T-cell (primary cell): ENCODE data around the gene RAD51C. TPM values are rescaled to one million over a fixed set of nuclear protein-coding genes. Genes with fewer than 3 reads are reported as not detected.

Experiments
- ATAC-seq, 4 experiments: fragments of 200-7000 bp in 3 of 4; fragments of 150-1000 bp in 1 of 4; cut with Tn5 transposase; replicated peaks in 1 of 4; 1 replicate in 3 of 4; 2 replicates in 1 of 4; pipeline ENCODE4 v1.10.0; 2021; ENCODE audit warnings: moderate library complexity in 3 of 4, mild to moderate bottlenecking in 2 of 4, moderate number of reproducible peaks in 1 of 4
- CTCF ChIA-PET, 2 donors: fragments of 300-600 bp; sonication (Branson Sonifier 250); formaldehyde crosslinking; loops; one replicate each; lab custom pipeline; 2022; ENCODE audit warnings: antibody characterized with exemption in 2 of 2; lab: Charles Lee
- POLR2A ChIA-PET, 2 donors: fragments of 300-600 bp; sonication (Branson Sonifier 250); formaldehyde crosslinking; loops; one replicate each; lab custom pipeline; 2022; ENCODE audit warnings: antibody characterized with exemption in 2 of 2; lab: Charles Lee
- DNase-seq, 35 experiments: peaks; one replicate each; pipeline versions ENCODE4 v3.0.0 to v3.0.0-alpha.2; 2013 to 2023
- H3K27ac ChIP-seq: one replicate; pipeline ENCODE4 v1.5.1; 2013; ENCODE audit warnings: low read length
- H3K27me3 ChIP-seq, 2 experiments: replicated peaks in 1 of 2; 1 replicate in 1 of 2; 2 replicates in 1 of 2; pipeline versions ENCODE4 v1.6.1 to v1.7.0; 2013; ENCODE audit warnings: low read length in 1 of 2, mixed read lengths in 1 of 2; ENCODE audit not compliant: control insufficient read depth in 2 of 2, insufficient read depth in 2 of 2; ENCODE audit errors: extremely low read depth in 1 of 2
- H3K36me3 ChIP-seq, 2 donors: 1 replicate in 1 of 2; 2 replicates in 1 of 2; pipeline versions ENCODE4 v1.6.1 to v1.7.0; 2013; ENCODE audit warnings: low read length in 1 of 2; ENCODE audit not compliant: control insufficient read depth in 2 of 2, insufficient read depth in 1 of 2; ENCODE audit errors: extremely low read depth in 1 of 2
- H3K4me1 ChIP-seq, 2 experiments: 1 replicate in 1 of 2; 2 replicates in 1 of 2; pipeline versions ENCODE4 v1.6.1 to v1.7.0; 2013; ENCODE audit warnings: low read length in 2 of 2, mixed read lengths in 1 of 2; ENCODE audit not compliant: insufficient read depth in 2 of 2, control insufficient read depth in 1 of 2; ENCODE audit errors: extremely low read depth in 1 of 2
- H3K4me3 ChIP-seq, 2 donors: 1 replicate in 1 of 2; 2 replicates in 1 of 2; pipeline versions ENCODE4 v1.5.1 to v1.7.0; 2013; ENCODE audit warnings: mild to moderate bottlenecking in 2 of 2, low read length in 1 of 2, moderate library complexity in 1 of 2; ENCODE audit not compliant: control insufficient read depth in 1 of 2; ENCODE audit errors: extremely low read depth in 1 of 2
- H3K9me3 ChIP-seq: 2 replicates; pipeline ENCODE4 v1.7.0; 2013
- H3K27ac Mint-ChIP-seq, 2 donors: one replicate each; pipeline ENCODE4 v1.8.0; 2020 to 2021; ENCODE audit warnings: mild to moderate bottlenecking in 2 of 2, mixed read lengths in 2 of 2
- H3K27me3 Mint-ChIP-seq, 2 donors: one replicate each; pipeline ENCODE4 v1.8.0; 2021 to 2022; ENCODE audit warnings: mixed read lengths in 2 of 2
- H3K36me3 Mint-ChIP-seq: one replicate; pipeline ENCODE4 v1.8.0; 2021; ENCODE audit warnings: mixed read lengths
- H3K4me1 Mint-ChIP-seq, 3 donors: one replicate each; pipeline ENCODE4 v1.8.0; 2020 to 2022; ENCODE audit warnings: mixed read lengths in 3 of 3, mild to moderate bottlenecking in 1 of 3
- H3K4me3 Mint-ChIP-seq, 3 donors: one replicate each; pipeline ENCODE4 v1.8.0; 2020 to 2022; ENCODE audit warnings: mild to moderate bottlenecking in 3 of 3, mixed read lengths in 3 of 3, moderate library complexity in 3 of 3
- H3K9me3 Mint-ChIP-seq, 3 donors: one replicate each; pipeline ENCODE4 v1.8.0; 2020 to 2022; ENCODE audit warnings: mixed read lengths in 3 of 3
- WGBS: methylation state at CpG from one replicate; pipeline ENCODE4 v1.1.5; 2013; ENCODE audit warnings: missing lambda C conversion rate; ENCODE audit not compliant: insufficient coverage; 5-methylcytosine and 5-hydroxymethylcytosine counted together
- total RNA-seq, 35 experiments: library from RNA in 6 of 35; stranded (reverse) in 6 of 35; fragments of 120-200 nt in 1 of 35; gene quantifications; one replicate each; pipeline versions ENCODE4 v1.2.1 to v1.2.4 and lab custom pipeline; 2013 to 2026

RAD51C gene
- total RNA-seq, 5 donors from 2014 or later (not counting 1 experiment from before 2014, with no cell fraction given): 10.9 to 28.4 (median 18.1) TPM

- DNase-seq (no peak), ATAC-seq (no peak)
- H3K9me3 Mint-ChIP-seq: no peaks in the 10 kb centered on the region
- Histone ChIP-seq H3K4me1 (peaks cover 8 to 14% of the 10 kb centered on the region in 2 experiments), H3K36me3 (peaks cover 4 to 7% of the 10 kb centered on the region in 2 donors), H3K9me3 (no peaks in the 10 kb centered on the region), H3K27ac (no peak overlapping the region), H3K4me3 (no peak overlapping the region), H3K27me3 (no peaks in the 10 kb centered on the region)
- CTCF ChIA-PET: interaction anchor here in 1 of 2 donors (1.0 kb wide), 1 partner anchor 176 kb away, joined by 5 read pairs; no protein-coding TSS in a partner anchor
- WGBS: no CpG with 5 or more reads among the region's 1 CpG
- H3K27me3 Mint-ChIP-seq: no peaks in the 10 kb centered on the region
- H3K27ac Mint-ChIP-seq: no peak overlapping the region
- no peak overlapping the region for H3K4me3 Mint-ChIP-seq
- H3K36me3 Mint-ChIP-seq: peaks cover 8% of the 10 kb centered on the region
- POLR2A ChIA-PET: no interaction called here
- H3K4me1 Mint-ChIP-seq: peaks cover 26 to 33% (median 33%) of the 10 kb centered on the region in 3 donors
Observed at GRCh38 chr17:58694826-58695225, 2.4 kb downstream of the RAD51C start.

DNA sequence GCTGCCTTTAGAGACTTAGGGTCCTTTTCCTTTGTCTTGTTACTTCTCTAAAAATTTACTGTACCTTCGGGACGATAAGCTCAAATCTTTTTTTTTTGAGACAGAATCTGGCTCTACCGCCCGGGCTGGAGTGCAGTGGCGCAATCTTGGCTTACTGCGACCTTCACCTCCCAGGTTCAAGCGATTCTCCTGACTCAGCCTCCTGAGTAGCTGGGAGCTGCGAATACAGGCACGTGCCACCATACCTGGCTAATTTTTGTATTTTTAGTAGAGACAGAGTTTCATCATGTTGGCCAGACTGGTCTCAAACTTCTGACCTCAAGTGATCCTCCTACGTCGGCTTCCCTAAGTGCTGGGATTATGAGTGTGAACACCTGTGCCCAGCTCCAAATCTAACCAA, 7.4 kb downstream of the RAD51C start:
- Histone ChIP-seq H3K36me3 (peaks cover 14 to 22% of the 10 kb centered on the region in 2 donors), H3K27ac (no peak overlapping the region), H3K9me3 (no peaks in the 10 kb centered on the region), H3K27me3 (no peaks in the 10 kb centered on the region), H3K4me3 (no peak overlapping the region), H3K4me1 (no peaks in the 10 kb centered on the region)
- peaks cover 4 to 11% (median 10%) of the 10 kb centered on the region in 3 donors for H3K4me1 Mint-ChIP-seq
- POLR2A ChIA-PET: no interaction called here
- H3K27ac Mint-ChIP-seq: no peak overlapping the region
- H3K9me3 Mint-ChIP-seq: no peaks in the 10 kb centered on the region
- DNase-seq (no peak), ATAC-seq (no peak)
- no peaks in the 10 kb centered on the region for H3K27me3 Mint-ChIP-seq
- CTCF ChIA-PET: interaction anchor here in 1 of 2 donors (0.6 kb wide), 1 partner anchor 1154 kb away, joined by 4 read pairs; no protein-coding TSS in a partner anchor
- no peak overlapping the region for H3K4me3 Mint-ChIP-seq
- 100% methylated on average over 7 of the region's 11 CpGs for WGBS
- H3K36me3 Mint-ChIP-seq: peaks cover 17% of the 10 kb centered on the region

DNA sequence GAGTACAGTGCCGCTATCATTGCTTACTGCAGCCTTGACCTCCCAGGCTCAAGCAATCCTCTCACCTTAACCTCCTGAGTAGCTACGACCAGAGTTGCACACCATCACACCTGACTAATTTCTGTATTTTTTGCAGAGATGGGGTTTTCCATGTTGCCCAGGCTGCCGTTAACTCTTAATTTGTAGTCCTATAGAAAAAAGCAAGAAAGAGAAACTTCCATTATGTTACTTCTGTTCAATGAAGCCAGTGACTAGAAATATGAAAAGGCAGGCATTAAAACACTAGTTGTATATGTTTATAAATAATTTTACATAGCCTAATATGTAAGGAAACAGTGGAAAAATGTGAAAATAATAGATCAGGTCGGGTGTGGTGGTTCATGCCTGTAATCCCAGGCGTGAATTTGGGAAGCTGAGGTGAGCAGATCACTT, 9.7 kb downstream of the RAD51C start:
- Mint-ChIP-seq H3K4me1 (peaks cover 0 to 4% (median 0%) of the 10 kb centered on the region in 3 donors), H3K9me3 (no peaks in the 10 kb centered on the region), H3K36me3 (peaks cover 28% of the 10 kb centered on the region), H3K27ac (no peak overlapping the region), H3K27me3 (no peaks in the 10 kb centered on the region), H3K4me3 (no peak overlapping the region)
- Histone ChIP-seq H3K9me3 (no peaks in the 10 kb centered on the region), H3K27me3 (no peaks in the 10 kb centered on the region), H3K4me3 (no peak overlapping the region), H3K36me3 (peaks cover 14 to 22% of the 10 kb centered on the region in 2 donors), H3K4me1 (no peaks in the 10 kb centered on the region), H3K27ac (no peak overlapping the region)
- ATAC-seq (no peak), DNase-seq (no peak)
- ChIA-PET CTCF (no interaction called here), POLR2A (no interaction called here)
- 90% methylated on average over 2 of the region's 5 CpGs for WGBS

DNA sequence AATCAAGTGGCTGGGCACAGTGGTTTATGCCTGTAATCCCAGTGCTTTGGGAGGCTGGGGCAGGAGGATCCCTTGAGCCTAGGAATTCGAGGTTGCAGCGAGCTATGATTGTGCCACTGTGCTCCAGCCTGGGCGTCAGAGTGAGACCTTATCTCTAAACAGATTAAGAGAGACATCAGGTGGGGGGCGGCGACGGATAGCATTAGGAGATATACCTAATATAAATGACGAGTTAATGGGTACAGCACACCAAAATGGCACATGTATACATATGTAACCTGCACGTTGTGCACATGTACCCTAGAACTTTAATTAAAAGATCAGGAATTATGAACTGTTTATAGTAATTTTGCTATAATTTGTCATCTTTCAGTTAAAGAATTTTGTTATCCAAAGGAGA, 10.3 kb downstream of the RAD51C start:
- H3K27me3 Mint-ChIP-seq: no peaks in the 10 kb centered on the region
- Histone ChIP-seq H3K4me1 (no peaks in the 10 kb centered on the region), H3K4me3 (no peak overlapping the region), H3K27ac (no peak overlapping the region), H3K9me3 (no peaks in the 10 kb centered on the region), H3K36me3 (peaks cover 14 to 23% of the 10 kb centered on the region in 2 donors), H3K27me3 (no peaks in the 10 kb centered on the region)
- H3K36me3 Mint-ChIP-seq: peaks cover 28% of the 10 kb centered on the region
- CTCF ChIA-PET: no interaction called here
- DNase-seq (no peak), ATAC-seq (no peak)
- no peaks in the 10 kb centered on the region for H3K9me3 Mint-ChIP-seq
- H3K4me3 Mint-ChIP-seq: no peak overlapping the region
- H3K27ac Mint-ChIP-seq: no peak overlapping the region
- POLR2A ChIA-PET: interaction anchor here in 1 of 2 donors (0.7 kb wide), 1 partner anchor 44 kb away, joined by 7 read pairs; no protein-coding TSS in a partner anchor
- WGBS: 100% methylated on average over 3 of the region's 8 CpGs
- H3K4me1 Mint-ChIP-seq: peaks cover 0 to 4% (median 0%) of the 10 kb centered on the region in 3 donors

DNA sequence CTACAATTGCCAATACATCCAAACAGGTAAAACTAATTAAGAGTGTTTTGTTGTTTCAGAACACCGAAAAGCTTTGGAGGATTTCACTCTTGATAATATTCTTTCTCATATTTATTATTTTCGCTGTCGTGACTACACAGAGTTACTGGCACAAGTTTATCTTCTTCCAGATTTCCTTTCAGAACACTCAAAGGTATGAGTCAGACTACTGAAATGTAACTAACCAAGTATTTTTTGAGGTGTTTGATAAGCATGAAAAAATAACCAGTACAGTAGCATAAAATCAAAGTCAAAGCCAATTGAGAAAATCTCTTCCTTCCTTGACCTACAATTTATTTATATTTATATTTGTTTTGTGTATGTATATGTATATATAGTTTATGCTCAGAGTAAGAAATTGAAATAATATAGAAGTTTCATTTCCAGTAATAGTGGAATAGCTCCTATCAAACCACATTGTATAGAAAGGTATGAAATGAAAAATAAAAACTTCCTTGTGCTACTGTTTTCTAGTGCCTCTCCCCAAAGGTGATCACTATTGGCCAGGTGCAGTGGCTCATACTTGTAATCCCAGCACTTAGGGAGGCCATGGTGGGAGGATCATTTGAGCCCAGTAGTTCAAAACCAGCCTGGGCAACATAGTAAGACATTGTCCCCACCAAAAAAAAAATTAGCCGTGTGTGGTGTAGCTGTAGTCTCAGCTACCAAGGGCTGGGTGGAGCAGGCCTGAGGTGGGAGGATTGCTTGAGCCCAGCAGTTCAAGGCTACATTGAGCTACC, 10.9 kb downstream of the RAD51C start:
- Mint-ChIP-seq H3K27me3 (no peaks in the 10 kb centered on the region), H3K36me3 (peaks cover 28% of the 10 kb centered on the region), H3K9me3 (no peaks in the 10 kb centered on the region), H3K27ac (no peak overlapping the region), H3K4me1 (peaks cover 0 to 4% (median 0%) of the 10 kb centered on the region in 3 donors), H3K4me3 (no peak overlapping the region)
- H3K4me3 ChIP-seq: no peak overlapping the region
- no peaks in the 10 kb centered on the region for H3K4me1 ChIP-seq
- H3K36me3 ChIP-seq: peaks cover 14 to 26% of the 10 kb centered on the region in 2 donors
- ATAC-seq (no peak), DNase-seq (no peak)
- no peaks in the 10 kb centered on the region for H3K9me3 ChIP-seq
- CTCF ChIA-PET: no interaction called here
- H3K27me3 ChIP-seq: no peaks in the 10 kb centered on the region
- no peak overlapping the region for H3K27ac ChIP-seq
- WGBS: no CpG with 5 or more reads among the region's 4 CpGs
- POLR2A ChIA-PET: interaction anchor here in 1 of 2 donors (0.6 to 0.7 kb wide), 2 partner anchors 13 to 43 kb away, joined by 3 to 7 read pairs; no protein-coding TSS in a partner anchor

- Histone ChIP-seq H3K27me3 (no peaks in the 10 kb centered on the region), H3K9me3 (no peaks in the 10 kb centered on the region), H3K36me3 (peaks cover 14 to 26% of the 10 kb centered on the region in 2 donors), H3K27ac (no peak overlapping the region), H3K4me1 (no peaks in the 10 kb centered on the region), H3K4me3 (no peak overlapping the region)
- ChIA-PET POLR2A (interaction anchor here in 1 of 2 donors (0.6 kb wide), 1 partner anchor 13 kb away, joined by 3 read pairs; no protein-coding TSS in a partner anchor), CTCF (no interaction called here)
- no peak overlapping the region for H3K4me3 Mint-ChIP-seq
- H3K9me3 Mint-ChIP-seq: no peaks in the 10 kb centered on the region
- DNase-seq (no peak), ATAC-seq (no peak)
- peaks cover 28% of the 10 kb centered on the region for H3K36me3 Mint-ChIP-seq
- no peaks in the 10 kb centered on the region for H3K27me3 Mint-ChIP-seq
- no peak overlapping the region for H3K27ac Mint-ChIP-seq
- no CpG with 5 or more reads among the region's 2 CpGs for WGBS
- peaks cover 0 to 4% (median 0%) of the 10 kb centered on the region in 3 donors for H3K4me1 Mint-ChIP-seq
Observed at GRCh38 chr17:58703916-58704286, 11.5 kb downstream of the RAD51C start.
